Measurements from ENCODE around the gene SLC9C2. TPM values are rescaled to one million over a fixed set of nuclear protein-coding genes. Genes with fewer than 3 reads are reported as not detected.
"Not testable (repeated sequence)": the region's sequence is repeated elsewhere in the genome, so short reads cannot be mapped to it uniquely, and the experiment has no call there.

The SLC9C2 gene
- total RNA-seq, 1 donor = not detected

DNA sequence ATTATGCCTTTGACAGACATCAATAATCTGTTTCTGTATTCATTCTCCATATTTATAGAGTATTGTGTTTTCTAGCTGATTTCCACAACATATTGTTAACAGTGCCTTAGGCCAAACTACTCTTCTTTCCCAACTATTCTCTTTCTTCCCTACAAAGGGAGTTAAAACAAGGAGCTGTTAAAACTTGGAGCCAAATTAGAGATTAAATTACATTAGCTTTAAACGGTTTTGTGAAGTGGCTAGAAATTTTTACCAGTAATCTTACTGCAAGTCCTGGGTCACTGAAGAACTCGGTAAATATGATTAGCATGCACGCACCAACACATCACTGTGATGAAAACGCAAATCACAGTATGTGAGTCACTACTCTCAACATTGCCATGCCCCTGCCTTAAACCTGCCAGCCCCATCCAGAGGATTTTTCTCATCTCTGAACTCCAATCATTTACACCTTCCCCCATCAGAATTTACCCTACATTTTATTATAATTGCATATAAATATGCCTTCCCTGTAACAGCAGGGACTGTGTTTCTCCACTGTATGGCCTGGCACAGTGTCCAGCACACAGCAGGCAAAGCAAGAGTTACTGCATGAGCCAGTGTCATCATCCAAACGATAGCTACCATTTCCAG is 127.2 kb downstream of the SLC9C2 start:
- Histone ChIP-seq H3K27me3 (ENCODE audit: insufficient read depth, low read length) (no peaks in the 10 kb centered on the region), H3K4me1 (ENCODE audit: insufficient read depth, low read length) (peaks cover 45% of the 10 kb centered on the region), H3K4me3 (ENCODE audit: low read length) (peak overlapping the region; percentile 78), H3K9me3 (ENCODE audit: low read depth, low read length) (no peaks in the 10 kb centered on the region)

DNA sequence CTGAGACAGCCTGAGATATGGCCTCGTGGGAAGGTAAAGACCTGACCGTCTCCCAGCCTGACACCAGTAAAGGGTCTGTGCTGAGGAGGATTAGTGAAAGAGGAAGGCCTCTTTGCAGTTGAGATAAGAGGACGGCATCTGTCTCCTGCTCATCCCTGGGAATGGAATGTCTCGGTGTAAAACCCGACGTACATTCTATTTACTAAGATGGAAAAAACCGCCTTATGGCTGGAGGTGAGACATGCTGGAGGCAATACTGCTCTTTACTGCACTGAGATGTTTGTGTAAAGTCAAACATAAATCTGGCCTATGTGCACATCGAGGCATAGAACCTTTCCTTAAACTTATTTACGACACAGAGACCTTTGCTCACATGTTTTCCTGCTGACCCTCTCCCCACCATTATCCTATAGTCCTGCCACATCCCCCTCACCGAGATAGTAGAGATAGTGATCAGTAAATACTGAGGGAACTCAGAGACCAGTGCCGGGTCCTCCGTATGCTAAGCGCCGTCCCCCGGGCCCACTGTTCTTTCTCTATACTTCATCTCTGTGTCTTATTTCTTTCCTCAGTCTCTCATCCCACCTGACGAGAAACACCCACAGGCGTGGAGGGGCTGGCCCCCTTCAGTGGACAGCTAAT is 128.0 kb downstream of the SLC9C2 start:
- H3K4me3 ChIP-seq (ENCODE audit: low read length); H3K27me3 ChIP-seq (ENCODE audit: insufficient read depth, low read length); H3K9me3 ChIP-seq (ENCODE audit: low read depth, low read length): not testable (repeated sequence)
- H3K4me1 ChIP-seq (ENCODE audit: insufficient read depth, low read length) = peaks cover 40% of the 10 kb centered on the region

DNA sequence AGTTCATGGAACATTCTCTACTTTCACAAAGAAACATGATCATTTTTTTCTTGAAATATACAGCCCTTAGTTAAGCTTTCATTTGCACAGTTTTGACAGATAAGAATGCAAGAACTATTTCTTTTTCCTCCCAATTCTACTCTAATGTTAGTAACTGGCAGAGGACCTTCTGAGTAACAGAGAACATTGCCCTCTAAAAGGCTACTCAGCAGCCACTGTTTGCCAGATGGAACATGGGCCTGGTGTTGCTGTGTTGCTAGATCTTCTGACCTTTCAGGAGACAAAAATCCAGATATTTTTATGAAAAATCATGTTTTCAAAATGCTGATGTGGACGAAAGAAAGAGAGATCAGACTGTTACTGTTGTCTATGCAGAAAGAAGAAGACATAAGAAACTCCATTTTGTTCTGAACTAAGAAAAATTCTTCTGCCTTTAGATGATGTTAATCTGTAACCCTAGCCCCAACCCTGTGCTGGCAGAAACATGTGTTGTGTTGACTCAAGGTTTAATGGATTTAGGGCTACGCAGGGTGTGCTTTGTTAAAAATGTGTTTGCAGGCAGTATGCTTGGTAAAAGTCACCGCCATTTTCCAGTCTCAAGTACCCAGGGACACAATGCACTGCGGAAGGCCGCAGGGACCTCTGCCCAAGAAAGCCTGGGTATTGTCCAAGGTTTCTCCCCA is 128.6 kb downstream of the SLC9C2 start:
- peaks cover 34% of the 10 kb centered on the region for H3K4me1 ChIP-seq (ENCODE audit: insufficient read depth, low read length)
- no peaks in the 10 kb centered on the region for H3K27me3 ChIP-seq (ENCODE audit: insufficient read depth, low read length)
- peaks cover 2% of the 10 kb centered on the region for H3K9me3 ChIP-seq (ENCODE audit: low read depth, low read length)
- no peak overlapping the region for H3K4me3 ChIP-seq (ENCODE audit: low read length)

DNA sequence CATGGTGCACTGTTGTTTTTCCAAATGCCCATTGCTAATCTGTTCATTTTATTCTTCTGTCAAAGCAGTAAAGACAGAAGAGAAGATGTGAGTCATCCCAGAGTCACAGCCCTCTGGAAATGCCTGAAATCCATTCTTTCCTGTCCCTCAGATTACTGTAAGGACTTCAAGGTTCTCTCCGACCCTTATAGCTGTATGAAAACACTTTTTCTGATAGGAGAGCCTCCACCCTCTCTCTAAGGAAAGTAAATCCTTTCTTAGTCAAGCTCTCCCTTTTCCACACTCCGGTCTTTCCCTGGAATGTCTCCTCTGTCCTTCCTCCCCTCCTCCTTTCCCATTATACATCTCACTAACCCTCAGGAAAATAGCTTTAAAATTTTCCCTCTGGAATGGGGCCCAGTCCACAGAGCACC is 129.3 kb downstream of the SLC9C2 start:
- Histone ChIP-seq H3K4me1 (ENCODE audit: insufficient read depth, low read length) (peaks cover 32% of the 10 kb centered on the region), H3K9me3 (ENCODE audit: low read depth, low read length) (peaks cover 8% of the 10 kb centered on the region), H3K4me3 (ENCODE audit: low read length) (no peak overlapping the region), H3K27me3 (ENCODE audit: insufficient read depth, low read length) (no peaks in the 10 kb centered on the region)

DNA sequence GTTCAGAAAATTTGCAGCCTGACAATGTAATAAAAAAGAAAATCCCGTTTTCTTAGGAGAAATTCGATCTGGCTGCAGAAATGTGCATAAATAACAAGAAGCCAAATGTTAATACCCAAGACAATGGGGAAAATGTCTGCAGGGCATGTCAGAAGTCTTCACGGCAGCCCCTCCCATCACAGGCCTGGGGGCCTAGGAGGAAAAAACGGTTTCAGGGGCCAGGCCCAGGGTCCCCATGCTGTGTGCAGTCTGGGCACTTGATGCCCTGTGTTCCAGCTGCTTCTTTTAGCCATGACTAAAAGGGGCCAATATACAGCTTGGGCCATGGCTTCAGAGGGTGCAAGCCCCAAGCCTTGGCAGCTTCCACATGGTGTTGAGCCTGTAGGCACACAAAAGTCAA is 132.3 kb downstream of the SLC9C2 start:
- Histone ChIP-seq H3K4me3 (ENCODE audit: low read length) (no peak overlapping the region), H3K4me1 (ENCODE audit: insufficient read depth, low read length) (peaks cover 14% of the 10 kb centered on the region), H3K9me3 (ENCODE audit: low read depth, low read length) (peaks cover 15% of the 10 kb centered on the region), H3K27me3 (ENCODE audit: insufficient read depth, low read length) (no peaks in the 10 kb centered on the region)

DNA sequence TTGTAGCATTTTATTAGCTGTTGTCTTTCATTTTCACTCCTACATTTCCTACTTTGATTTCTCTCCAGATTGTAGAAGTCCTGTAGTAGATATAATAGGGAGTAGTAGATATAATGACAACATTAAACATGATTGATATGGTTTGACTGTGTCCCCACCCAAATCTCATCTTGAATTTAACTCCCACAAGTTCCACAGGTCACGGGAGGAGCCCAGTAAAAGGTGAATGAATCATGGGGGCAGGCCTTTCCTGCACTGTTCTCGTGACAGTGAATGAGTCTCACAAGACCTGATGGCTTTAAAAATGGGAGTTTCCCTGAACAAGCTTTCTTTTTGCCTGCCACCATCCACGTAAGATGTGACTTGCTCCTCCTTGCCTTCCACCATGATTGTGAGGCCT is 133.2 kb downstream of the SLC9C2 start:
- Histone ChIP-seq H3K4me3 (ENCODE audit: low read length) (no peak overlapping the region), H3K4me1 (ENCODE audit: insufficient read depth, low read length) (peaks cover 6% of the 10 kb centered on the region), H3K9me3 (ENCODE audit: low read depth, low read length) (peaks cover 15% of the 10 kb centered on the region), H3K27me3 (ENCODE audit: insufficient read depth, low read length) (no peaks in the 10 kb centered on the region)

DNA sequence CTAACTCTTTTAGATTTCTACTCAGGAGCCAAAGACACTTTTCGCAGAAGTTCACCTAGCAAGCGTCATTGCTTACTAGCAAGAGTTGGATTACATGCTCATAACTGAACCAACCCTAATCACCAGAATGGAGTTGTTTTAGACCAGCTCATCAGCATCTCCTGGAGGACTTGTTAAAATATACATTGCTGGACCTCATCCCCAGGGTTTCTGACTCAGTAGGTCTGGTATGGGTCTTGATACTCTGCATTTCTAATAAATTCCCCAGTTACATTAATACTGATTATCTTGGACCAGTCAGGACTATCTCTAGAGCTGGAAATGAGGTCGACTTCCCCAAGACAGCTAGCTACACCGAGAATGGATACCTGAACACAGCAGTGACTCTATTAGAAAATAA is 135.4 kb downstream of the SLC9C2 start:
- no peaks in the 10 kb centered on the region for H3K4me1 ChIP-seq (ENCODE audit: insufficient read depth, low read length)
- peaks cover 15% of the 10 kb centered on the region for H3K9me3 ChIP-seq (ENCODE audit: low read depth, low read length)

DNA sequence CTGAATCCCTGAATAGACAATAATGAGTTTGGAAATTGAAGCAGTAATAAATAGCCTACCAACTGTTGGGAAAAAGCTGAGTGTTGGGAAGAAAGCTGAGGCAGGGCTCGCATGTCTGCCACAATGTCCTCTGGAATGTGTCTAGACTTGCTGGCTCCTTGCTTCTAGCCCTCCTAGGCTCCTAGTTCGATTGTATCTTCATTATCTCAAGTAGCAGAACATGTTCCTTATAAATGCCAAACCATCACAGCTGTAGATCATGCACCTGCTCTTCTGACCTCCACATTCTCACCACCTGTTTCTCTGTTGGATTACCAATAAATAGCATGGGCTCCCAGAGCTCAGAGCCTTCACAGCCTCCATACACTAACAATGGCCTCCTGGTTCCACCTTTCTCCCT is 138.7 kb downstream of the SLC9C2 start:
- H3K4me3 ChIP-seq (ENCODE audit: low read length); H3K4me1 ChIP-seq (ENCODE audit: insufficient read depth, low read length); H3K27me3 ChIP-seq (ENCODE audit: insufficient read depth, low read length): not testable (repeated sequence)
- peaks cover 13% of the 10 kb centered on the region for H3K9me3 ChIP-seq (ENCODE audit: low read depth, low read length)

More for the DNA sequence above, 135.4 kb downstream of the SLC9C2 start:
- H3K4me3 ChIP-seq (ENCODE audit: low read length) = no peak overlapping the region
- H3K27me3 ChIP-seq (ENCODE audit: insufficient read depth, low read length) = no peaks in the 10 kb centered on the region

DNA sequence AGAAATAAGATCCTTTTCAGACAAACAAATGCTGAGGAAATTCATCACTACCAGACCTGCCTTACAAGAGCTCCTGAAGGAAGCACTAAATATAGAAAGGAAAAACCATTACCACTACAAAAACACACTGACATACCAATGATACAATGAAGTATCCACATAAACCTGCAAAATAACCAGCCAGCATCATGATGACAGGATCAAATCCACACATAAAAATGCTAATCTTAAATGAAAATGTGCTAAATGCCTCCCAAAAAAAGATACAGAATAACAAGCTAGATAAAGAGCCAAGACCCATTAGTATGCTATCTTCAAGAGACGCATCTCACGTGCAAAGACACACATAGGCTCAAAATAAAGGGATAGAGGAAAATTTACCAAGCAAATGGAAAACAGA is 140.2 kb downstream of the SLC9C2 start:
- not testable (repeated sequence) for H3K9me3 ChIP-seq (ENCODE audit: low read depth, low read length); H3K27me3 ChIP-seq (ENCODE audit: insufficient read depth, low read length); H3K4me1 ChIP-seq (ENCODE audit: insufficient read depth, low read length); H3K4me3 ChIP-seq (ENCODE audit: low read length)

DNA sequence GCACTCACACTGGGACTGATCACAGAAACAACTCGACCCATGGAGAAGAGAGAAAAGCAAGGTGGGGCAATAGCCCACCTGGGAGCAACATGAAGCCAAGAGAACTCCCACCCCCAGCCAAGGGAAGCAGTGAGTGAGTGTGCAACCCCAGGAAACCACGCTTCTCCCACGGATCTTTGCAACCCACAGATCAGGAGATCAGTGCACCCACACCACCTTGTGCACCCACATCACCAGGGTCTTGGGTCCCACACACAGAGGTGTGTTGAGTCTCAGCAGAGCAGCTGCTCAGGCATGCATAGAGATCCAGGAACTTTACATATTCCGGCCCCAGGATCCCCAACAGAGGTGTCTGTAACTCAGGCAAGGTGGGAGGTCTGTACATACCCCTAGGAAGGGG is 143.0 kb downstream of the SLC9C2 start:
- no peaks in the 10 kb centered on the region for H3K9me3 ChIP-seq (ENCODE audit: low read depth, low read length)
- no peaks in the 10 kb centered on the region for H3K27me3 ChIP-seq (ENCODE audit: insufficient read depth, low read length)
- no peak overlapping the region for H3K4me3 ChIP-seq (ENCODE audit: low read length)
- peaks cover under 1% of the 10 kb centered on the region for H3K4me1 ChIP-seq (ENCODE audit: insufficient read depth, low read length)

DNA sequence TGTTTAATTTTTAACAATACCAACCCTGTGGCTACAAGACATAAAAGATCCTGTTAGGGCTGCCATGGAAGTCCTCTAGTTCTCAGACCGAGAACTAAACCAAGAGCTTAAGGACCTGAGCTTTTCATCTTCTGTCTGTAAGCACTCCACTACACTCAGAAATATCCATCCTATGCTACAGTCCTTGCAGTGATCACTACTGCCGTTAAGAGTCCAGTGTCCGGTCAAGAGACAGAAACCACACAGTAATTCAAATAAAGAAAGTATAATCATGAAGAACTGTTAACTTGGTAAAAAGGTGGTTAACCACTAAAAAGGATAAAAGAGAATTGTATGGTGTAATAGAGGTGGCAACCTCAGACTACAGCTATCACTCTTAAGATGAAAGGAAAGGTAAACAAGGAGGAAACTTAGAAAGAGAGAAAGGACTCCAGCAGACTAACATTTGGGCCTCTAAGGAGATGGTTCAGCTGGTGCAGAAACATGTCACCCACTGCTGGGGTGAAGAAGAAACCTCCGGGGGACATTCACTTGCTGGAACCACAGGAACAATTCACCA is 147.8 kb downstream of the SLC9C2 start:
- no peaks in the 10 kb centered on the region for H3K9me3 ChIP-seq (ENCODE audit: low read depth, low read length)
- peaks cover 3% of the 10 kb centered on the region for H3K4me1 ChIP-seq (ENCODE audit: insufficient read depth, low read length)
- no peak overlapping the region for H3K4me3 ChIP-seq (ENCODE audit: low read length)
- H3K27me3 ChIP-seq (ENCODE audit: insufficient read depth, low read length) = no peaks in the 10 kb centered on the region

DNA sequence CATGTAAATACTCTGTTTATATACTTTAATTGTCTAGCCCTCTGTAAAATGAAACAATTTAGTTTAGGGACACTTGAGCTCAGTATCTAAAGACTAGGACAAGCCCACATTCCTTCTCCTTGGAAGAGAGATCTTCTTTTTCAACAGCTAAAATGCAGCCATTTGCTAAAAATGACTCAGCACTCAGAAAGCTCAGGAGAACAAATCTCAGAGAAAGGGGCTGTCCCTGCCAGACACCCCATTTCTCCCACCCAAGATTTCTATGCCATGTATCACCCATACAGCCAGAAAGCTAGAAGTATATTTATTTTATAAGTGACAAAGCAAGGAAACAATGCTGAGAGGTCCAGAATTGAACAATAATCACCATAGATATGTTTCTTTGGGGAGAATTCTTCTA is 148.9 kb downstream of the SLC9C2 start:
- H3K9me3 ChIP-seq (ENCODE audit: low read depth, low read length) = no peaks in the 10 kb centered on the region
- no peak overlapping the region for H3K4me3 ChIP-seq (ENCODE audit: low read length)
- H3K27me3 ChIP-seq (ENCODE audit: insufficient read depth, low read length) = no peaks in the 10 kb centered on the region
- H3K4me1 ChIP-seq (ENCODE audit: insufficient read depth, low read length) = peaks cover 3% of the 10 kb centered on the region

DNA sequence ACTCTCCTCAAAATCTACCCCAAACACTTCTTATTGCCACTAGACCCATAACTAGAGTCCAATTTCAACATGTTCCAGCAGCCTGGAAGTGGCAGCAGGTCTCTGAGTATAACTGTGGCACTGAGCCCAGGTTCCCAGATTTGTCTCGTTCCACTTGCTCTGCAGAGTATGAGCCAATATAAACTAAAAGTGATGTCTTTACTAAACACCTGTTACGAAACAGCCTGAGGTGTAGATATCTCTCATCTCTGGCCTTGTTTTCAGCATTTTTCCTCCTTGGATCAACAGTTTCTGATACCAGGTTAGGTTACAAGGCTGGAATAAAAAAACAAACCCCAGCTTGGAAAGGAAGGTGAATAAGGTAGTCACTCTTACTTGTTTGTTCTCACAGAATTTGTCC is 150.9 kb downstream of the SLC9C2 start:
- H3K4me3 ChIP-seq (ENCODE audit: low read length) = no peak overlapping the region
- peaks cover 3% of the 10 kb centered on the region for H3K4me1 ChIP-seq (ENCODE audit: insufficient read depth, low read length)
- H3K27me3 ChIP-seq (ENCODE audit: insufficient read depth, low read length) = no peaks in the 10 kb centered on the region
- no peaks in the 10 kb centered on the region for H3K9me3 ChIP-seq (ENCODE audit: low read depth, low read length)

Data from mononuclear cell (primary cell).